ENCODE measurements around the gene ADRA1B. TPM values are rescaled to one million over a fixed set of nuclear protein-coding genes. Genes with fewer than 3 reads are reported as not detected.

ADRA1B gene
- total and polyA plus RNA-seq, 10 of the 15 experiments (the other 5 are each of a cell fraction or from before 2014, with no cell fraction given): 0.04 TPM; not detected in 9

GRCh38 chr5:159894149-159894720 lies 22.0 kb upstream of the ADRA1B start (continued):
- TF ChIP-seq ZBTB11 (CRISPR knock-in tag; IDR thresholded peaks at IDR 0.05) (no peak), ZBTB4 (CRISPR knock-in tag; IDR thresholded peaks at IDR 0.05) (no peak)
- TF ChIP-seq, protein P1, sequence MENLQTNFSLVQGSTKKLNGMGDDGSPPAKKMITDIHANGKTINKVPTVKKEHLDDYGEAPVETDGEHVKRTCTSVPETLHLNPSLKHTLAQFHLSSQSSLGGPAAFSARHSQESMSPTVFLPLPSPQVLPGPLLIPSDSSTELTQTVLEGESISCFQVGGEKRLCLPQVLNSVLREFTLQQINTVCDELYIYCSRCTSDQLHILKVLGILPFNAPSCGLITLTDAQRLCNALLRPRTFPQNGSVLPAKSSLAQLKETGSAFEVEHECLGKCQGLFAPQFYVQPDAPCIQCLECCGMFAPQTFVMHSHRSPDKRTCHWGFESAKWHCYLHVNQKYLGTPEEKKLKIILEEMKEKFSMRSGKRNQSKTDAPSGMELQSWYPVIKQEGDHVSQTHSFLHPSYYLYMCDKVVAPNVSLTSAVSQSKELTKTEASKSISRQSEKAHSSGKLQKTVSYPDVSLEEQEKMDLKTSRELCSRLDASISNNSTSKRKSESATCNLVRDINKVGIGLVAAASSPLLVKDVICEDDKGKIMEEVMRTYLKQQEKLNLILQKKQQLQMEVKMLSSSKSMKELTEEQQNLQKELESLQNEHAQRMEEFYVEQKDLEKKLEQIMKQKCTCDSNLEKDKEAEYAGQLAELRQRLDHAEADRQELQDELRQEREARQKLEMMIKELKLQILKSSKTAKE (IDR thresholded peaks at IDR 0.05; ENCODE audit: low read depth, poor library complexity, severe bottlenecking): no peak
